Measurements from ENCODE around the gene PRKCD. TPM values are rescaled to one million over a fixed set of nuclear protein-coding genes. Genes with fewer than 3 reads are reported as not detected.

The PRKCD gene
- polyA plus RNA-seq, 3 donors = 123 to 329 (median 158) TPM

DNA sequence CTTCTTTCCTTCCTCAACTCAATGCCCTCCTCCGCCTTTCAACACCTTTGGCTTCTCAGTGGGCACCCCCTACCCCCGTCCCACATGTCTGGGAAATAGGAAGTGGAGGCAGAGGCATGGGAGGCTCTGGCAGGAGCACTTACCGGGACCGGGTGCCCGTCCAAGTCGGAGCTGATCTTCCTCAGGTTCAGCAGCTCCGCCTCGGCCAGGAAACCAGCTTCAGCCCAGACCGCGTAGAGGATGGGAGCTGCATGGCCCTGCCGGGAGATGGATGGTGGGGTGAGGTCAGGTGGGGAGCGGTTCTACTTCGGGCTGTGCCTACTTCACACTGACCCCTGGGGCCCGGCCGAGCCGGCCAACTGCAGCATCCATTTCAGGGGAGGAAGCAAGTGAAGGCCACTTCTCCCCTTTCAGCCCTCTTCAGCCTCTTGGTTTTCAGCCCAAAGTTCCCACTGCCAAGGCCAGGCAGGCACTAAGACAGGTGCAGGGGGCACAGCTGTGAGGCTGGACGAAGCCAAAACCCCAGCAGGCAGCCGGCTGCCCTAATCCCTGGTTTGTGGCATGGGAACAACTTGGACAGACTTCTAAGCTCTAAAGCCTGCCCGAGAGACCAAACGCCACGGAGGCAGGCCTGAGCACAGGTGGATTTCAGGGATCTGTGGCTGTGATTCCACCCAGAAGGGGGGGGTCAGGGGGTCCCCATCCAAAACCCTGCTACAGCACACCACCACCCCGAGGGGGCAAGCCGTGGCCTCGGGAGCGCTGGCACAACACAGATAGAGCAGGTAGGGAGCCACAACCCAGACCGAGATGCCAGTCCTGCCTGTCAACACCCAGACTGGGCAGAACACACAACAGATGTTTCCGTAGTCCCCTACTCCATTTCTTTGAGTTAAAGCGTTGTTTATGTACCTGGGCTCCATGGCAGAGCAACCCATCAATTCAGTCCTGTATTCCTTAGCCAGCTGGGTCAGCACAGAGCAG is 80.3 kb downstream of the PRKCD start:
- Mint-ChIP-seq H3K36me3 (peaks cover 52 to 85% of the 10 kb centered on the region in 2 donors), H3K27ac (peak overlapping the region; percentile 90 to 99 (median 96)), H3K4me3 (no peak overlapping the region), H3K4me1 (peaks cover 77% of the 10 kb centered on the region), H3K9me3 (peaks cover 0 to 2% (median 0%) of the 10 kb centered on the region in 7 donors), H3K27me3 (ENCODE audit: low read depth in 3 of 3) (no peaks in the 10 kb centered on the region)
- Histone ChIP-seq H3K9me3 (replicated peaks in 1 of 2; ENCODE audit: control insufficient read depth in 1 of 2, insufficient read depth in 1 of 2, low read length in 2 of 2) (no peaks in the 10 kb centered on the region), H3K79me2 (ENCODE audit: insufficient read depth, low read length) (peaks cover 100% of the 10 kb centered on the region), H2AFZ (ENCODE audit: insufficient read depth, low read depth, low read length, poor library complexity, severe bottlenecking) (no peak overlapping the region), H3K27ac (ENCODE audit: low read depth in 1 of 2, low read length in 2 of 2) (peak overlapping the region; percentile 90 to 94), H3K36me3 (replicated peaks in 1 of 2; ENCODE audit: control insufficient read depth in 1 of 2, insufficient read depth in 2 of 2, low read length in 2 of 2) (peaks cover 55 to 78% of the 10 kb centered on the region in 2 donors), H3K9ac (ENCODE audit: insufficient read depth, low read length, poor library complexity, severe bottlenecking) (peak overlapping the region; percentile 59), H3K4me1 (ENCODE audit: control insufficient read depth in 1 of 2, insufficient read depth in 2 of 2, low read length in 2 of 2) (peaks cover 77 to 85% of the 10 kb centered on the region in 2 donors), H3K4me2 (replicated peaks; ENCODE audit: extremely low read depth, low read length, poor library complexity, severe bottlenecking) (no peak overlapping the region), H3K4me3 (replicated peaks in 1 of 3; ENCODE audit: low read depth in 2 of 3, low read length in 3 of 3) (no peak overlapping the region), H4K20me1 (ENCODE audit: insufficient read depth, low read length) (peaks cover 100% of the 10 kb centered on the region), H3K27me3 (ENCODE audit: control insufficient read depth in 2 of 2, insufficient read depth in 2 of 2, low read length in 2 of 2) (no peaks in the 10 kb centered on the region)
- intact Hi-C loops (cut with micrococcal nuclease) = no loop called here
- TF ChIP-seq, protein P1, sequence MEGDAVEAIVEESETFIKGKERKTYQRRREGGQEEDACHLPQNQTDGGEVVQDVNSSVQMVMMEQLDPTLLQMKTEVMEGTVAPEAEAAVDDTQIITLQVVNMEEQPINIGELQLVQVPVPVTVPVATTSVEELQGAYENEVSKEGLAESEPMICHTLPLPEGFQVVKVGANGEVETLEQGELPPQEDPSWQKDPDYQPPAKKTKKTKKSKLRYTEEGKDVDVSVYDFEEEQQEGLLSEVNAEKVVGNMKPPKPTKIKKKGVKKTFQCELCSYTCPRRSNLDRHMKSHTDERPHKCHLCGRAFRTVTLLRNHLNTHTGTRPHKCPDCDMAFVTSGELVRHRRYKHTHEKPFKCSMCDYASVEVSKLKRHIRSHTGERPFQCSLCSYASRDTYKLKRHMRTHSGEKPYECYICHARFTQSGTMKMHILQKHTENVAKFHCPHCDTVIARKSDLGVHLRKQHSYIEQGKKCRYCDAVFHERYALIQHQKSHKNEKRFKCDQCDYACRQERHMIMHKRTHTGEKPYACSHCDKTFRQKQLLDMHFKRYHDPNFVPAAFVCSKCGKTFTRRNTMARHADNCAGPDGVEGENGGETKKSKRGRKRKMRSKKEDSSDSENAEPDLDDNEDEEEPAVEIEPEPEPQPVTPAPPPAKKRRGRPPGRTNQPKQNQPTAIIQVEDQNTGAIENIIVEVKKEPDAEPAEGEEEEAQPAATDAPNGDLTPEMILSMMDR (IDR thresholded peaks at IDR 0.05) = no peak
- DNase-seq = no peak
- WGBS (ENCODE audit: insufficient coverage) = 91% methylated on average over 19 of the region's 28 CpGs

DNA sequence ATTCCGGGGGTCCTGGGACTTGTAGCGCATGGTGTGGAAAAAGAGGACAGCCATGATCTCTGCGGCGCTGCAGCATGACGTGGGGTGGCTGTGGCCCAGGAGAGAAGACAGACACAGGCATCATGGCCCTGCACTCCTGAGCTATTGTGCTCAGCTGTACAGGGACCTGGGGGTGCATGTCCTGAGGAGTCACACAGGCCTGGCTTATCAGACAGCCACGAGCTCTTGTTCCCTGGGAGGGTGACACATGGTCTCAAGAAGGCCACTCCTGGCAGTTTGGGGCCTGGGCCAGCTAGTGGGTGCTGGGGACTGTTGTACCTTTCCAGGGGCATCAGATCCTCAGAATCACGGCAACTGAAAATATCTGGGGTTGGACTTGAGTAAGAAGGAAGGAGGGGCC is 81.1 kb downstream of the PRKCD start:
- no peaks in the 10 kb centered on the region for H3K27me3 Mint-ChIP-seq (ENCODE audit: low read depth in 3 of 3)
- Histone ChIP-seq H3K4me1 (ENCODE audit: control insufficient read depth in 1 of 2, insufficient read depth in 2 of 2, low read length in 2 of 2) (peaks cover 76 to 84% of the 10 kb centered on the region in 2 donors), H3K4me2 (replicated peaks; ENCODE audit: extremely low read depth, low read length, poor library complexity, severe bottlenecking) (peak overlapping the region; percentile 62), H3K36me3 (replicated peaks in 1 of 2; ENCODE audit: control insufficient read depth in 1 of 2, insufficient read depth in 2 of 2, low read length in 2 of 2) (peaks cover 48 to 75% of the 10 kb centered on the region in 2 donors), H3K9me3 (replicated peaks in 1 of 2; ENCODE audit: control insufficient read depth in 1 of 2, insufficient read depth in 1 of 2, low read length in 2 of 2) (no peaks in the 10 kb centered on the region), H3K27me3 (ENCODE audit: control insufficient read depth in 2 of 2, insufficient read depth in 2 of 2, low read length in 2 of 2) (no peaks in the 10 kb centered on the region), H3K4me3 (replicated peaks in 1 of 3; ENCODE audit: low read depth in 2 of 3, low read length in 3 of 3) (peak overlapping the region in 1 of 3 experiments; percentile 44), H4K20me1 (ENCODE audit: insufficient read depth, low read length) (peaks cover 100% of the 10 kb centered on the region), H3K79me2 (ENCODE audit: insufficient read depth, low read length) (peaks cover 100% of the 10 kb centered on the region), H3K27ac (ENCODE audit: low read depth in 1 of 2, low read length in 2 of 2) (peak overlapping the region; percentile 90 to 94), H3K9ac (ENCODE audit: insufficient read depth, low read length, poor library complexity, severe bottlenecking) (peak overlapping the region; percentile 59), H2AFZ (ENCODE audit: insufficient read depth, low read depth, low read length, poor library complexity, severe bottlenecking) (no peak overlapping the region)
- H3K4me3 Mint-ChIP-seq = no peak overlapping the region
- peaks cover 0 to 2% (median 0%) of the 10 kb centered on the region in 7 donors for H3K9me3 Mint-ChIP-seq
- DNase-seq = peak in 1 of 3 donors; percentile 33
- 90% methylated on average over 7 of the region's 7 CpGs for WGBS (ENCODE audit: insufficient coverage)
- H3K27ac Mint-ChIP-seq = peak overlapping the region; percentile 90 to 99 (median 96)
- peaks cover 53 to 84% of the 10 kb centered on the region in 2 donors for H3K36me3 Mint-ChIP-seq
- TF ChIP-seq, protein P1 (IDR thresholded peaks at IDR 0.05) = no peak
- intact Hi-C loops (cut with micrococcal nuclease) = no loop called here
- peaks cover 75% of the 10 kb centered on the region for H3K4me1 Mint-ChIP-seq

Other genes with a start within 250 kb of the PRKCD start
- 1 to 10 TPM in 1 of 3 donors, under 1 TPM in 2; 0.61 to 2.7 (median 0.91) TPM for gene SFMBT1, start 115.1 kb upstream of the PRKCD start, polyA plus RNA-seq
- gene RFT1, start 30.8 kb upstream of the PRKCD start, polyA plus RNA-seq = 10 to 100 TPM in 2 of 3 donors, 1 to 10 TPM in 1; 8.2 to 34.9 (median 25.6) TPM
- gene TKT, start 94.8 kb downstream of the PRKCD start, polyA plus RNA-seq = 100 to 1,000 TPM; 496 to 582 (median 562) TPM
- gene DCP1A, start 186.3 kb downstream of the PRKCD start, polyA plus RNA-seq = 10 to 100 TPM; 11.9 to 25.4 (median 19.3) TPM